ENCODE data around the gene TBC1D32. TPM values are rescaled to one million over a fixed set of nuclear protein-coding genes. Genes with fewer than 3 reads are reported as not detected.

The TBC1D32 gene
- total and polyA plus RNA-seq, 2 donors (not counting 3 experiments of a cell fraction or from before 2014, with no cell fraction given) = 2.5 to 4.0 TPM

GRCh38 chr6:121067381-121067780, 266.9 kb downstream of the TBC1D32 start:
- Histone ChIP-seq H3K36me3 (ENCODE audit: control insufficient read depth in 2 of 2, extremely low read depth in 1 of 2, insufficient read depth in 2 of 2, low read length in 2 of 2) (no peaks in the 10 kb centered on the region), H3K27me3 (ENCODE audit: control insufficient read depth in 2 of 2, insufficient read depth in 2 of 2, low read length in 2 of 2) (no peaks in the 10 kb centered on the region), H3K9me3 (replicated peaks; ENCODE audit: control insufficient read depth, insufficient read depth, low read length) (no peaks in the 10 kb centered on the region), H2AFZ (ENCODE audit: low read depth, low read length) (no peak overlapping the region), H4K20me1 (replicated peaks; ENCODE audit: control insufficient read depth, extremely low read depth, insufficient read depth, low read length) (no peaks in the 10 kb centered on the region), H3K79me2 (ENCODE audit: control insufficient read depth, insufficient read depth, low read length) (no peaks in the 10 kb centered on the region), H3K27ac (ENCODE audit: insufficient read depth, low read depth, low read length) (no peak overlapping the region), H3K4me2 (ENCODE audit: insufficient read depth, low read length) (no peak overlapping the region), H3K9me1 (replicated peaks; ENCODE audit: control insufficient read depth, extremely low read depth, insufficient read depth, low read length) (no peaks in the 10 kb centered on the region), H3K9ac (replicated peaks; ENCODE audit: extremely low read depth, insufficient read depth, low read length) (no peak overlapping the region), H3K4me3 (replicated peaks in 1 of 3; ENCODE audit: insufficient read depth in 1 of 3, low read depth in 1 of 3, low read length in 3 of 3) (no peak overlapping the region), H3K4me1 (ENCODE audit: control insufficient read depth, extremely low read depth, insufficient read depth, low read length) (no peaks in the 10 kb centered on the region)
- TF ChIP-seq POLR2AphosphoS5 (IDR thresholded peaks at IDR 0.05; ENCODE audit: insufficient read depth, low read depth, low read length) (no peak), POLR2A (IDR thresholded peaks at IDR 0.05; ENCODE audit: low read depth, low read length) (no peak), CTCF (IDR thresholded peaks at IDR 0.05; ENCODE audit: extremely low read depth in 1 of 2, insufficient read depth in 1 of 2, low read depth in 1 of 2, low read length in 2 of 2) (no peak), JUN (IDR thresholded peaks at IDR 0.05; ENCODE audit: borderline replicate concordance, insufficient read depth, insufficient read length, low read depth) (no peak), FOS (IDR thresholded peaks at IDR 0.05; ENCODE audit: borderline replicate concordance, insufficient read depth, low read length) (no peak), MAX (IDR thresholded peaks at IDR 0.05; ENCODE audit: insufficient read depth, insufficient read length) (no peak), GATA2 (IDR thresholded peaks at IDR 0.05; ENCODE audit: insufficient read depth, insufficient read length, low read depth, low read length) (no peak), EZH2 (IDR thresholded peaks at IDR 0.05; ENCODE audit: borderline replicate concordance, low read depth, low read length, severe bottlenecking) (no peak), MYC (IDR thresholded peaks at IDR 0.05; ENCODE audit: low read depth, low read length) (no peak)
- ChIA-PET CTCF (no interaction called here), POLR2A (no interaction called here)
- FAIRE-seq (no peak), DNase-seq (ENCODE audit: low read depth, low spot score) (no peak)
- BruUV-seq (replicated peaks) = no TSS peak
- intact Hi-C loops (cut with micrococcal nuclease) (no loop called here), dilution Hi-C loops (cut with MboI; ENCODE audit: extremely low pct_ligation_motif_present, low sequenced_read_pairs) (no loop called here)

Measured in endothelial cell of umbilical vein (primary cell).